Middle frontal gyrus (tissue), 1 donor: ENCODE results near the gene CHRNB4.
"Not testable (repeated sequence)": the region's sequence is repeated elsewhere in the genome, so short reads cannot be mapped to it uniquely, and the experiment has no call there.

Source experiments
- DNase-seq: peaks from one replicate; pipeline ENCODE4 v3.0.0-alpha.2; 2015; ENCODE audit warnings: low spot score; ENCODE audit errors: extremely low spot score

CHRNB4 gene

GRCh38 chr15:78618064-78618463 lies 22.9 kb downstream of the CHRNB4 start:
- no peak for DNase-seq

GRCh38 chr15:78617516-78617915 lies 23.5 kb downstream of the CHRNB4 start:
- no peak for DNase-seq

- DNase-seq, result no peak
Observed at GRCh38 chr15:78617076-78617475, 23.9 kb downstream of the CHRNB4 start.

- no peak for DNase-seq
Observed at GRCh38 chr15:78616506-78616905, 24.5 kb downstream of the CHRNB4 start.

GRCh38 chr15:78615151-78615589 lies 25.8 kb downstream of the CHRNB4 start:
- no peak for DNase-seq

GRCh38 chr15:78614021-78614420 lies 27.0 kb downstream of the CHRNB4 start:
- no peak for DNase-seq

GRCh38 chr15:78609551-78609950 lies 31.5 kb downstream of the CHRNB4 start:
- DNase-seq, result not testable (repeated sequence)

- no peak for DNase-seq
Observed at GRCh38 chr15:78605680-78606079, 35.3 kb downstream of the CHRNB4 start.

GRCh38 chr15:78605201-78605600 lies 35.8 kb downstream of the CHRNB4 start:
- no peak for DNase-seq

GRCh38 chr15:78604420-78604819 lies 36.6 kb downstream of the CHRNB4 start:
- no peak for DNase-seq

- no peak for DNase-seq
Observed at GRCh38 chr15:78603467-78603866, 37.5 kb downstream of the CHRNB4 start.

GRCh38 chr15:78599189-78599588 lies 41.8 kb downstream of the CHRNB4 start:
- DNase-seq, result no peak

- DNase-seq, result no peak
Observed at GRCh38 chr15:78598348-78598747, 42.7 kb downstream of the CHRNB4 start.

- no peak for DNase-seq
Observed at GRCh38 chr15:78597583-78597982, 43.4 kb downstream of the CHRNB4 start.

- DNase-seq, result no peak
Observed at GRCh38 chr15:78574944-78575343, 66.1 kb downstream of the CHRNB4 start.
